T-helper 1 cell (primary cell): ENCODE data around the gene NOP16.

Source experiments
- DNase-seq, 5 donors: peaks; one replicate each; pipeline ENCODE4 v3.0.0-alpha.2; 2012 to 2020

The NOP16 gene

DNA sequence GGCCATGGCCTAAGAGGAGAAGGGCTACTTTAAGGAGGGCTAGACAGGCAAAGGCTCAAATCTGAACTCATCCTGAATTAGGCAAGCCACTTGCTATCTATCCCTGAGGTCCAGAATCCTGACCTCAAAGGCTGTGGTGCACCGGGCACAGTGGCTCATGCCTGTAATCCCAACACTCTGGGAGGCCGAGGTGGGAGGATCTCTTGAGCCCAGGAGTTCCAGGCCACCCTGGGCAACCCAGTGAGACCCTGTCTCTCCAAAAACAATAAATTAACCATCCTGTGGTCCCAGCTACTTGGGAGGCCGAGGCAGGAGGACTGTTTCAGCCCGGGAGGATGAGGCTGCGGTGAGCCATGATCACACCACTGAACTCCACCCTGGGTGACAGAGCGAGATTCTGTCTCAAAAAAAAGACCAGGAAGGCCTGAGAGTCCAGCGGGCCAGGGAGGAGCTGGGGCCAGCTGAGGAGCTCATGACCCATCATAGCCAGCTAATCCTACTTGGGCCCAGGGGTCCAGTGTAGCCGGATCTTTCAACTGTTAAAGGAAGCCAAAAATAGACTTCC lies 4.0 kb downstream of the NOP16 start:
- DNase-seq, result no peak

DNA sequence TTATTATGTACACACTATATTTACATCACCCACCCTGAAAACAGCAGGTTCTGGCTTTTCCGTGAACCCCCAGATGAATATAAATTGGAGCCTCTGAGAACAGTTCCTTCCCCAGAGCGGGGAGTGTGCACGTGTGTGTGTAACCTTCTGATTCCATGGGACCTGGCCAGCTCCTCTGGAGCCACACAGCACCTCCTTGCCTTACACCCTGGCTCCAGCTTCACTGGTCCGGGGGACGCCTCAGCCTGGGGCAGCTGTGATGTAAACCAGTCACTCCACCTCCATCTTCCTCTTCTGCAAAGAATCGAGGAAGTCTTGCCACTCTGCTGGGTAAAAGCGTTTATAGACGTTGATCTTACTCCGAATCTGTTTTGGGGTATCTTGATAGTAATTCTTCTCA lies 4.4 kb downstream of the NOP16 start:
- no peak for DNase-seq

DNA sequence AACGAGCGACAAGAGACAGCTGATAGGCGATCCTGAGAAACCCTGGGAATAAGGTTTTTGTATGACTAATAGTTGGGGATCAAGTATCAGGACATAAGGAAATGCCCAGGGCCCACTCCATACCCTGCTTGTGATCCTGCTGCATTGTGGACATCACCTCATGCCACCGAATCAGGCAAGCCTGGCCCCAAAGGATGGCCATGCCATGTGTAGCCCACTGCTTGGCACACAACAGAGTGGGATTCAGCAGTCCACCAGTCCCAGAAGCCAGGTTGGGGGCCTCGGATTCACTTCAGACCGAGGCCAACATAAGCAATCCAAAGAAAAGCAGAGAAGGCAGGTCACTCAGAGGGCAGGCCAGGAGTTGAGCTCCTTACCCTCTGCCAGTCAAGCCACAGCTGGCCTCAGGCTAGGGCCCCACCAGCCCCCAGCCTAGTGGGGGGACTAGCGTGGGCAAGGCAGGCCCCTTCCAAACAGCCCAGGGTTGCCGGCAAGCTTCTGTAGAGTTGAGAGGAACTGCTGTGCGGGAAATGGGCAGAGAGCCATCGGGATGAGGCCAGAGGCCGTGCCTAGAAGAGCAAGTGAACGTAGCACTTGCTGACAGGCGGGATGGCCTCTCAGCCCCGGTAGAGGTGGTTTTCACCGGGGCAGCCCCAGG lies 5.0 kb downstream of the NOP16 start:
- no peak for DNase-seq

DNA sequence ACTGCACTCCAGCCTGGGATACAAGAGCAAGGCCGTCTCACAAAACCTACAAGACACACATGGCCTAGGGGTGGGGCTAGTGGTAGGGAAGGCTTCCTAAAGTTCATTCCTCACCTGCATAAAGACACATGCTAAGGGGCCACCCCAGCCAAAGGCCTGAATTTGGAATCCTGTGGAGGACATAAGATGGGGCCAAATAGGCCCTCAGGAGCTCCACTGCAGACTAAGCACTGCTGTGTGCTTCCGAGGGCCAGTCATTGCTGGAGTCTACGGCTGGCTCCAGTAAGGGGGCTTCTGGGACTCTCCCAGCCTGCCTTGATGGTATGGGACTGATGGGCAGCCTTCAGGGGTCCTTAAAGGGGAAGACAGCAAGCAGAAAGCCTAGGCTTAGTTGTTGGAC lies 5.7 kb downstream of the NOP16 start:
- DNase-seq, result no peak

DNA sequence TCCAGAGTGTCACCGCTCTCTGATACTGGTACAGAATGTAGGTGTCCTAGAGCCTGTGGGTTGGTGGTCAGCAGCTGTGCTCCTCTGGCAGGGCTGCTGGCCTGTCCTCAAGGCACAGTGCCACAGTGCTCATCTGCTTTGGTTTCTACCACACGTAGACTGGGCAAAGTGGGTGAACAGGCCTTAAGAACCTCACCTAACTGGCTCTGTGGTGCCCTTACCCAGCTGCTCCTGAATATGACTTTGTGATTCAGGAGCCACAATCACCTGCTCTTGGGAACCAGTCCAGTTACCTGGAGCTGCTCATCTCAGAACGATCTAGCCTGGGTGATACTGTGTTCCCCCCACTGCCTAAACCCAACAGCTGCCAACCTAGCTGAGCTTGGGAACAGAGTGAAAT lies 6.4 kb downstream of the NOP16 start:
- no peak for DNase-seq

DNA sequence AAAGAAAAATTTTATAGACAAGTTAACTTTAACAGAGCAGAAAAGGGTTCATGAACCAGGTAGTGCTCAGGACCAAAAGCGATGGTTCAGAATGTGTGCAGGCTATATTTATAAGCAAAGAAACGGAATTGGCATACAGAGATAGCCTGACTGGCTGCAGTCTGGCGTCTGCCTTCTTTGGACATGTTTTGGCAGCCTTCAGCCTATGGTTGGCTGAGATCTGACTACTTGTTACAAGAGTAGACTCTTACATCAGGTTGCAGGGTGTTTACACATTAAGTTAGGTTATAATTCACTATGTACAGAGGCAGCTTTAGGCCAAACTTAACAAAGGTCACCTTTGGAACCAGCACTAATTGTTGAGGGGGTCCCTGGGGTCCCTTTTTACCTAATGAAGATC lies 7.0 kb downstream of the NOP16 start:
- no peak for DNase-seq

DNA sequence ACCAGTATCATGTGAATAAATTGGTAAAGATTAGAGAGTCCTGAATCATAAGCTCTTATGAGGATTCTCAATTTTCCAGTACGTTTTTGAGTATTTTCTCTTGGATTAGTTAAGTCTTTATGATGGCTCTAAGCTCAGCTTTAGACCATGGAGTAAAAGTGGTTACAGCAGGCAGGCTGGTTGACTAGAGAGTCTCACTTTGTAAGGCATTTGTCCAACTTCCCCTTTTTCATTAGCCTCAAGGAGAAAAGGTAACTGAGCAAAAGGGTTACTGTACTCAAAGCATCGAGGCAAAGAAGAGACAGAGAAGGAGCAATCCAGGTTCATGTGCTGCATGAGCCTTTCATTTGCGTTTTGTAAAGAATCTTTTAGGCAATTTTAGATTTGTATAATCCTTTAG lies 8.5 kb downstream of the NOP16 start:
- no peak for DNase-seq

DNA sequence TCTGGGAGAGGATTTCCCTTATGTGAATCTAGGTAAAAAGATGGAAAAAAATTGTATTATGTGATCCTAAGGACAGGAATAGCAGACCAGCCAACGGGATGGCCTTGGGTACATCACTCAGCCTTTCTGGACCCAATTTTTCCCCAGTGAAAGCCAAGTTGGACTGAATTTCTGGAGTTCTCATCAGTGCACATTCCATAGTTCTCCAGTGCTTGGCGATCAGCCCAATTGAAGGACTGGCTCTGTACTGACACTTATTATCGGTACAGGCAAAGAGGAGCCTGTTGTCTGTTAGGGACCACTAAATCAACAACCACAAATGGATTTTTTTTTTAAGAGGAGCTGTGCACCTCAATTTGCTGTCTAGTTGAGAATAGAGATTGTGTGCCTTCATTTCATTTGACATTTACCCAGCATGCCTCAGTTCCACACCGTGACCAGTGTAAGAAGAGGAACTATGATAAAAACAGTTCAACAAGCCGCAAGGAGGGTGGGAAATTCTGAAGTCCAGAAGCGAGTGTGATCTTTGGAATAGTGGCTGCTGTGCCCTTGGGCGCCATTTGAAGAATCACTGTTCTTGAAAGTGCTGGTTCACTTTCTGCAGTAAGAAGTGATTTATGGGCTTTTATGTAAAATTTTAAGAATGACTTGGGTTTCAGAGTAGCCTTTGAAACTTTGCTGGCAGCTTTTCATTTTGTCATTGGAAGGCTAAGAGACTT lies 15.1 kb downstream of the NOP16 start:
- no peak for DNase-seq

DNA sequence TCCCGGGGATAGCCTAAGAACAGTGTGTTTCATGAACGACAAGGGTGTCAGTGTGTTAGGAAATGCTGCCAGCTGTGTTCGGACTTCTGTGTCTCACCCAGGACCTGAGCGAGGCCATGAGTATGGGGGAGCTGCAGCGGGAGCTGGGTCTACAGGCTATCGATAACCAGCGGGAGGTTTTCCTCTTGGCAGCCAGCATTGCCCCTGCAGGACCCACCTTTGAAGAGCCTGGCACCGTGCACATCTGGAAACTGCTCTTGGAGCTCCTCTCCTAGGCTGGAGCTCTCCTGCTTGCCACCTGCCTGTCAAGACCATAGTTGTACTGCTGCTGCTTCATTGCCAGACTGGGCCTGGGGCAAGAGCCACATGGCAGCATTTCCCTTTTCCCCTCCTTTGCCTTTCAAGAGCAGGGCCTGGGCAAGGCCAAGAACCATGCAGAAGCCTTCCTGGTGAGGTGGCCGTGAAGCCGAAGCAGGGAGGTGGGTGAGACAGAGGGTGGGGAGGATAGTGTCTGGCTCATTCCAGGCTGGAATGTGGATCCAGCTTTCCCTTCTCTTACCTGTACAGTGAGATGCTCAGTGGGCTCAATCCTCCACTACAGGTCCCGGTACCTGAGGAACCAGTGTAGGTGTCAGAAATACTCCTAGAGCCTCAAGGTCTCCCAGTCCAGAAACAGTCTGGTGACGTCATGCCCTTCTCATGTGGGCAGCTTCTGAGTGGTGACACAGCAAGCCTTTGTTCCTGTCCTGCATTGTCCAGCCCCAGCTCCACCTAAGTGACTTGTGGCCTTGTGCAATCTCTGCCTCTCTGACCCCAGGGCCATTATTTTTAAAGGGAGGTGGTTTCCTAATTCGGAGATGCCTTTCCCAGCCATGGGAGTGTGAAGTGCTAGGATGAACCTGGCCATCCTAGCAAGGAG lies 16.5 kb downstream of the NOP16 start:
- no peak for DNase-seq

DNA sequence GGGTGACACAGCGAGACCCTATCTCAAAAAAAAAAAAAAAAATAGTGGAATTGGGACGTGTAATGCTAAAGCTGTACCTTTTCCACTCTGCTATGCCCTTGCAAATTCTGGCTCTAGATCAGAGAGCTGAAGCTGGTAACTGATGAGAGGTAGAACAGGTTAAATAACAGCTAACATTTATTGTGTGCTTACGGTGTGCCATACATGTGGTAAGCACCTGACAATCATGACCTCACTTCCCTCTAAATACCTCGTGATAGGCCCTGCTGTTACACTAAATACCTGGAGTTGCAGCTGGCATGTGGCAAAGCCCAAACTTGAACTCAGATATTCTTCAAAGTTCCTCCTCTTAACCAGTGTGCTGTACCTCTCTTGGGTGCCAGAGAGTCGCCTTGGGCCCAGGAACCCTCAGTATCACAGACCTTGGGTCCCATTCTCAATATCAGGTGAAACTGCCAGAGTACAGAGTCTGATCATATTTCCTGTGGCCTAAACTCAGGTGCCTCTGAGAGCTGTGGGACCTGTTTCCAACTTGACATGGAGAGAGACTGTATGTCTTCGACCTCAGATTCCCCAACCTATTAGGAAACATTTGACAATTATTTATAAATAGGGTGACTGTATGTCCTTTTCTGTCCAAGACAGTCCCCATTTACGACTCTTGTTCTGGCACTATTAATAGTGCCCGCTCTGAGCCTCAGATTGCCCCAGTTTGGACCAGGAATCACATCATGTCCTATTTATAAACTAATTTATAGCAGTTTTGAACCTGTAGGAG lies 18.3 kb downstream of the NOP16 start:
- DNase-seq, result no peak

DNA sequence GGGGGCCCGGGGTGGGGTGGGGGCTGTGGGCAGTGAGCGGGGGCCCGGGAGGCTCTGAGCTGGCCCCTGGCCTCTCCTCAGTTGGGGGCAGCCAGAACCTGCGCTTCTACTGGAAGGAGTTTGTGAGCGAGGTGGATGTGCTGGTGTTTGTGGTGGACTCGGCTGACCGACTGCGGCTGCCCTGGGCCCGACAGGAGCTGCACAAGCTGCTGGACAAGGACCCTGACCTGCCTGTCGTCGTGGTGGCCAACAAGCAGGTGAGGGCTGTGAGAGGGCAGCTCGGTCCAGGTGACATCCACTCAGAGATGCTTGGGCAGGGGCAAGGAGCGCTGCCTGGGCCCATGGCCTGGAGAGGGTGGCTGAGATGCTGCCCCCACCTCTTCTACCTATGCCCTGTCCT lies 19.7 kb downstream of the NOP16 start:
- no peak for DNase-seq

DNA sequence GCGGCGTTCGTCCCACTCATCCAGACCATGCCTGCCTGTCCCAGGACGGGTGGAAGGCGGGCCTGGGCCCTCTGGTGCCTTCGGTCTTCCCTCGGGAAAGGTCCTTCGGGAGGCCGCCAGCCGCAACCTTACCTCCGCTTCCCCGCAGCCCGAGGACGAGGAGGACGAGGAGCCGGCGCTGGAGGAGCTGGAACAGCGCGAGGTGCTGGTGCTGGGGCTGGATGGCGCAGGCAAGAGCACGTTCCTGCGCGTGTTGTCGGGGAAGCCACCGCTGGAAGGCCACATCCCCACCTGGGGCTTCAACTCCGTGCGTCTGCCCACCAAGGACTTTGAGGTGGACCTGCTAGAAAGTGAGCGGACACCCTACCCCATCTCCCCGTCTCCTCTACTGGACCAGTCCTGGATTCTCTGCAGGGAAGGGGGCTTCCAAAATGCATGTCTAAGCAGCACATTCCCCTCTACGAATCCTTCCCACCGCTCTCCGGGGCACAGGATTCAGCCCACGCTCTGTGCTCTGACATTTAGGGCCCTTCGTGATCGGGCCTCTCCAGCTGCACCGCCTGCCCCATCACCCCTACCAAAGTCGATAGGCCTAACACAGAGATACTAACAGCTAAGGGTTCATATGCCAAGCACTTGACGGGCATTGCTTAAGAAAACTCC lies 22.0 kb downstream of the NOP16 start:
- no peak for DNase-seq

DNA sequence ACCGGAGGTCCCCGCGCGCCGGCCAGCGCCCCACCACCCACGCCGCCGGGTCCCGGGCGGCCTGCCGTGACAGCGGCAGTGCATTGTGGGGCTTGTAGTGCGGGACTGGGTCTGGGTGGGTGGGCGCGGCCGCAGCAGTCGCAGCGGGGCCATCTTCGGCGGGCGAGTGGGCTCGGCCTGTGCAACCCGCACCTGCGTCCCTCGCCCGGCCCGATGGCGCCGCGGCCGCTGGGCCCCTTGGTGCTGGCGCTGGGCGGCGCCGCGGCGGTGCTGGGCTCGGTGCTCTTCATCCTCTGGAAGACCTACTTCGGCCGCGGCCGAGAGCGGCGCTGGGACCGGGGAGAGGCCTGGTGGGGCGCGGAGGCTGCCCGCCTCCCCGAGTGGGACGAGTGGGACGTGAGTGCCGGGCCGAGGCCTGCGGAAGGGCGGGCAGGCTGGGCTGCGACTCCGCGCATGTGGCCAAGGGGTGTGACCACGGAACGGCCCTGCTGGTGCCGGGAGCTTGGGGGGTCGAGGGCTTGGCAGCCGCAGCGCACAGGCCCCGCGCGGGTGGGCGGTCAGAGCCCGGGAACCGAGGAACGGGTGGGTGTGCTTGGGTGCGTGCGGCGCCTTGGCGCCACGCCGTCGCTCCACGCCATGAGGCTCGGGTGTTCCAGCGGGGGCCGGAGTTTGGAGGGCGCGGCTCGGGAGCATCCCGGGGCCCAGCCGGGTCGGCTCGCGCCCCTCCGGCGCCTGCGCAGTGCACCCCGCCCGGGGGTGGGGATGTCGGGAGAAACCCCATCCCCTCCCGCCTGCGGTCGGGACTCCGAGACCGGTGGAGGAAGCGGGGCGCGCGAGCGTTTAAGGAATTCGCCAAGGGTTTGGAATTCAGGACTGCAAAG lies 22.8 kb downstream of the NOP16 start, which contains the start of gene ARL10:
Gene ARL10, plus strand, starts transcription at position 137 of the 881 bp plus-strand sequence. Its CDS starts 77 bp downstream, at position 214.
- DNase-seq, result peak; percentile 24 to 51 (median 37)

DNA sequence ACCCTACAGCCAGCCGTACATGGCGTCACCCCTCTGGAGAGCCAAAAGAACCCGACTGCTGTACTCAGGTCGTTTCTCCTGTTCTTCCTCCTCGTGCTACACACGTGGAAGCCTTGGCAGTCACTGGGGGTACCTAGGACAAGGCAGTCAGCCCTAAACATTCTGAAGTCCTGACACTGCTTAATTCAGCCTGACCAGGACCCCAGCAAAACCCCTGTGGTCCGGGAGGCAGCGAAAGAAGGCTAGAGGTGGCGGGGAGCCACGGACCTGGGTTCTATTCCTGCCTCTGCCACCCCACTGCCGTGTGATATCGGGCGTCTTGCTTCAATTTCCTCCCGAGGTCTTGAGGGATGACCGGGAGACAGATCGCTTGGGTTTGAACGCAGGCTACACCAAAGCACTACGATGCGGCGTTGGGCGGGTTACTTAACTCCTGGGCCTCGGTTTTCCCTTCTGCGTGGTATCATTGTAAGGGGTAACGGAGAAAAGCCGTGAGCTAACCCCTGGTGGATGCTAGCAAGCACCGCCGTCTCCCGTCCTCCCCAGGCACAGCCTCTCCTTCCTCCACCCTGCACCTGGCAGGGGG lies 23.5 kb downstream of the NOP16 start:
- peak in 1 of 5 donors; percentile 4 for DNase-seq

DNA sequence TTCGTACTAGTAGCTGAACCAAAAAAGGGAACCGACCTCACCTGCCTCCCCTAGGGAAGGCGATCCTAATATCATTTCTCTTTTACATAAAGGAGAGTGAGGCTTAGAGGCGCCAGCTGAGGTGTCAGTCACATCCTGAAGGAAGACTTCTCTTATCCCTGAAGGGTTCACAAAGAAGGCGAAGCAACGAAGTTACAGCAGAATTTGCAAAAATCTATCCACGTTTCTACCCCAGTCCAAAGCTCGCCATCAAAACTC lies 26.2 kb downstream of the NOP16 start:
- DNase-seq, result no peak

DNA sequence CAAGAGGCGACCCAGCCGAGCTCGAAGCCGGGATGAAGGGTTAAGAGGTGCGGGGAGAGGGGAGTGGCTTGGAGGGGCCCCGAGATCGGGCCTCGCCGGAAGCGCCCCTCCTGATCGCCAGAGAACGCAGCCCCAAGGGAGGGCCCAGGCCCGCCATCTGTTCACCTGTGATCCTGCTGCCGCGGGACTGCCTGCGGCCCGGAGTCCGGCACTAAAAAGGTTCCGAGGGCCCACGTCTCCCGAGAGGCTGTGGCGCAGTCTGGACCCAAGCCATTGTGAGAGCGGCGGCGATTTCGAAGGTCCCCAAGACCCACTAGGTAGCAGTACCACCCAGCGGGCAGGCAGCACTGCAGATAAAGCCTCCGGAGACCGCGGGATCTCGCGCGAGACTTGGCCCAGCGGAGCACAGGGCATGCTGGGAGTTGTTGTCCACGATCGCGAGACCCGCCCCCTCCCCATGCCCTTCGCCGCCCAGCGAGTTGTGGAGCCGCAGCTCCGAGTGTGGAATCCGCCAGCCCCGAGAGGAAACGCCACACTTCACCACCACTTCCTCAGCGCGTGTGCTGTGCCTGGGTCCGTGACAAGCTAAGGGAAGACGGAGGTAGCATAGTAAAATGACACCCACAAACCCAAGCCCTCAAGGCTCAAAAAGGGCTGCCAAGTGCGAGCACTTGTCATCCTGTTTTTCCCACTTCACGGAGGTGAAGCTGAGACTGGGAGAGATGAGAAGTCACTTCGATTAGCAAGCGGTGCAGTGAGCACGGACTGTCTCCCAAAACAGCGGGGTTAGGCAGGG lies 26.8 kb downstream of the NOP16 start, which contains the start of gene KIAA1191:
Gene KIAA1191, minus strand, starts transcription at position 328 of the 796 bp plus-strand sequence. CDS start 2,256 bp downstream, outside the sequence.
- DNase-seq, result peak; percentile 88 to 96 (median 93)

DNA sequence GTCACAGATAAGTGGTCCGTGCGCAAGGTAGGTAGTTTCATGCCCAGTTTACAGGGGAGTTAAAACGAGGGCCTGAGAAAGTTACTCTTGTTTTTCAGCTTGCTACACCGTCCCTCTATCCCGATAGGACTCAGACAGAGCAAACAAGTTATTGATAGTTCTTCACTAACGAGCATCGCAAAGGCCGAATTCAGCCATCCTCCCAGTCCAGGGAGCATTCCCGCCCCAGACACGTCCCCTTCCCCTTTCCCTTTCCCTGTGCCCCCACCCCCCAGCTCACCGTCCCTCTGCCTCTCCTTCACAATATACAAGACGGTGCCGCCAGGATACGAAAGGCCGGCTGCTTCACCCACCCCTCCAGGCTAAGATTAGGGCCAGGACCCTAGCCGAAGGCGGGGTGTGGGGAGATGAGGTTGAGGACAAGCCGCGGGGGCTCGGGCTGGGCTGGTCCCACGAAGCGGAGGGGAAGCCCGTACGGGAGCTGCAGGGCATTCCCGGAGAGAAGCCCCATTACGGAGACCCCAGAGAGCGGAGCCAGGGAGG lies 27.4 kb downstream of the NOP16 start:
- DNase-seq, result no peak

DNA sequence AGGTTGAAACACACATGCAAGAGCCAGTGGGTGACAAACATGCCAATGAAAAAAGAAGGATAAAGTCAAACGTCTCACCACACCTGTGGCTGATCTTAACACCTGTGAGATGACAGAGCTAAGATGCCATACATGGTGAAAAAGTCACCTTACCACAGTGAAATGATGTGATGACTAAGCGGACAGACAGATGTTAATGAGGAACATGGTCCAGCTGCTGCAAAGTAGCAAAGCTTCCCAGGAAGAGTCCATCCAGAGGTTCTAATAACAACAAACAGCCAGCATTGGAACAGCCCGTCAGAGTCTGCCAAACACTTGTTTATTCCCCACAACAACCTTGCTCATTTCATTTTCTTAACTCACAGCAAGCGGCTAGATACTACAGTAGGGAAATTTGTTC lies 28.7 kb downstream of the NOP16 start:
- DNase-seq, result no peak

DNA sequence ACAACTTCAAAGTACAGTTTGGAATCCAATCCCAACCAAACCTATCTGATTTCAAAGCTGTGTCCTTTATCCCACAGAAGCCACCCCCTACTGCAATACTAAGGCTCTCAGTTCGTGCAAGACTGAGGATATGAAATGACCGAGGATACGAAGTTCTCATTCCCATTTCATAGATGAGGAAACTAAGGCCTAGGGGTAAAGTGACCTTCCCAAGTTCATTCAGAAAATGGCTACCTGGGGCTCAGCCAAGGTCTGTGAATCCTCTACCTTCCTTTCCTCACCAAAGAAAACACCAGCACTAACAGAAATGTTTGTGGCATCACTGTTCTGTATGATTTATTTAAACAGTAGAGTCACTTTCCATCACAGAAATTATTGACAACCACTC lies 32.2 kb downstream of the NOP16 start:
- DNase-seq, result no peak
